K562 (cell line): Measurements from ENCODE around the gene C19orf12. TPM values are rescaled to one million over a fixed set of nuclear protein-coding genes. Genes with fewer than 3 reads are reported as not detected.

Experiments used
- ATAC-seq: fragments of 200-7000 bp; cut with Tn5 transposase; 3 replicates; pipeline ENCODE4 v1.9.1; 2020; ENCODE audit warnings: moderate library complexity
- BruUV-seq: library from RNA; stranded (reverse); fragments of 400-500 nt; replicated peaks from 2 replicates; lab custom pipeline; 2021; lab: Mats Ljungman, UMichigan
- CTCF ChIA-PET: fragments of 300-600 bp; formaldehyde crosslinking; extraction: SDS; loops from one replicate; lab custom pipeline; 2021; ENCODE audit warnings: low intra/inter-chr PET ratio; lab: Yijun Ruan, JAX
- POLR2A ChIA-PET: fragments of 300-600, 350-650 bp; sonication (Branson Sonifier 250); formaldehyde crosslinking; extraction: SDS; loops from one replicate; lab custom pipeline; 2021; ENCODE audit warnings: antibody characterized with exemption, inconsistent platforms; lab: Yijun Ruan, JAX
- DNase-seq, 4 experiments: peaks; one replicate each; pipeline versions ENCODE4 v3.0.0 to v3.0.0-alpha.2; 2011 to 2018; ENCODE audit warnings: low spot score in 3 of 4, mixed read lengths in 3 of 4; ENCODE audit errors: extremely low read depth in 1 of 4
- FAIRE-seq: peaks from 2 replicates; lab custom pipeline; 2011; peaks lifted over from hg19 to GRCh38; lab: Jason Lieb, UNC
- H2AFZ ChIP-seq: 2 replicates; pipeline ENCODE4 v1.6.0; 2011; ENCODE audit warnings: low read depth, low read length, control low read depth, inconsistent platforms
- H3K27ac ChIP-seq: fragments of 200-600 bp; 3 replicates; pipeline ENCODE4 v1.8.0; 2011; ENCODE audit warnings: low read depth, mild to moderate bottlenecking, control low read depth, inconsistent platforms, low read length, moderate library complexity, mixed read lengths; ENCODE audit errors: extremely low read depth
- H3K27me3 ChIP-seq, 2 experiments: fragments of 300-600 bp in 1 of 2; 2 replicates in 1 of 2; 3 replicates in 1 of 2; pipeline versions ENCODE4 v1.6.0 to v1.8.0; 2011; ENCODE audit warnings: inconsistent platforms in 2 of 2, low read length in 2 of 2, mild to moderate bottlenecking in 1 of 2, mixed read lengths in 1 of 2, moderate library complexity in 1 of 2; ENCODE audit not compliant: control insufficient read depth in 2 of 2, insufficient read depth in 2 of 2
- H3K36me3 ChIP-seq: fragments of 300-600 bp; 3 replicates; pipeline ENCODE4 v1.8.0; 2011; ENCODE audit warnings: mild to moderate bottlenecking, low read length, inconsistent platforms; ENCODE audit not compliant: control insufficient read depth, insufficient read depth
- H3K4me1 ChIP-seq, 2 experiments: fragments of 200-600 bp in 1 of 2; replicated peaks in 1 of 2; 2 replicates in 1 of 2; 3 replicates in 1 of 2; pipeline versions ENCODE4 v1.5.1 to v1.8.0; 2011; ENCODE audit warnings: inconsistent platforms in 2 of 2, low read length in 2 of 2, mild to moderate bottlenecking in 1 of 2, mixed read lengths in 1 of 2, moderate library complexity in 1 of 2; ENCODE audit not compliant: control insufficient read depth in 2 of 2, insufficient read depth in 2 of 2
- H3K4me2 ChIP-seq: 2 replicates; pipeline ENCODE4 v1.6.1; 2011; ENCODE audit warnings: low read length, control low read depth, inconsistent platforms, mixed read lengths; ENCODE audit not compliant: insufficient read depth
- H3K4me3 ChIP-seq: fragments of 200-600 bp; sonication (generic), shearing (Covaris generic); 2 replicates; pipeline ENCODE4 v1.5.1; 2016; ENCODE audit warnings: control low read depth, inconsistent platforms
- H3K79me2 ChIP-seq: fragments of 200-600 bp; 3 replicates; pipeline ENCODE4 v1.8.0; 2011; ENCODE audit warnings: low read length, inconsistent platforms; ENCODE audit not compliant: control insufficient read depth, insufficient read depth
- H3K9ac ChIP-seq, 2 experiments: 2 replicates each; pipeline versions ENCODE4 v1.6.0 to v1.6.1; 2011; ENCODE audit warnings: low read depth in 2 of 2, low read length in 2 of 2, control low read depth in 1 of 2, inconsistent platforms in 1 of 2, mild to moderate bottlenecking in 1 of 2, mixed read lengths in 1 of 2; ENCODE audit not compliant: insufficient read depth in 1 of 2
- H3K9me1 ChIP-seq: one replicate; pipeline ENCODE4 v1.6.0; 2011; ENCODE audit warnings: inconsistent platforms, mild to moderate bottlenecking, low read length, moderate library complexity; ENCODE audit not compliant: control insufficient read depth, insufficient read depth
- H3K9me3 ChIP-seq: replicated peaks from 2 replicates; pipeline ENCODE4 v1.5.1; 2011; ENCODE audit warnings: low read depth, low read length, inconsistent platforms; ENCODE audit not compliant: control insufficient read depth, insufficient read depth
- H4K20me1 ChIP-seq: replicated peaks from 2 replicates; pipeline ENCODE4 v1.6.1; 2011; ENCODE audit warnings: low read length, inconsistent platforms, mixed read lengths; ENCODE audit not compliant: control insufficient read depth, insufficient read depth
- MAFG ChIP-seq: fragments of 450-650 bp; conservative IDR thresholded peaks from 2 replicates; pipeline ENCODE4 v1.6.1; 2016; ENCODE audit warnings: missing genetic modification characterization, missing compliant biosample characterization
- XRCC3 ChIP-seq: fragments of 450-650 bp; IDR thresholded peaks from 2 replicates; pipeline ENCODE4 v1.6.1; 2017; ENCODE audit warnings: mild to moderate bottlenecking, moderate library complexity
- ZNF41 ChIP-seq: fragments of 250-450 bp; sonication (Bioruptor Pico); conservative IDR thresholded peaks from 2 replicates; pipeline ENCODE4 v1.4.0; 2020; ENCODE audit warnings: mild to moderate bottlenecking
- WGBS: fragments of 100-300 bp; shearing (Covaris generic); methylation state at CpG from one replicate; pipeline ENCODE4 v1.1.6; 2016; ENCODE audit warnings: low coverage, mixed read lengths; ENCODE audit not compliant: insufficient coverage; ENCODE audit errors: missing lambda C conversion rate; 5-methylcytosine and 5-hydroxymethylcytosine counted together
- in situ Hi-C: fragments of 300-500 bp; cut with MboI; formaldehyde crosslinking; loops from 4 replicates; pipeline ENCODE4 v1.15.0; 2018; ENCODE audit warnings: inconsistent platforms, mixed read lengths
- intact Hi-C: fragments of 100-400 bp; cut with micrococcal nuclease; formaldehyde crosslinking; loops from 2 replicates; pipeline ENCODE4 v1.14.2; 2022
- polyA plus RNA-seq, 8 experiments: library from polyadenylated mRNA; depleted of rRNA in 4 of 8; stranded (reverse) in 5 of 8; unstranded in 3 of 8; fragments of >200 nt; fragmentation: Nextera tagmentation in 2 of 8; fragmentation: Illumina TruSeq in 1 of 8; extraction: Ambion mirVana in 2 of 8; extraction: Trizol in 1 of 8; gene quantifications; 2 replicates each; pipeline versions ENCODE4 v1.2.1 to v1.2.3, GENCODE V29; 2011 to 2014; ENCODE audit warnings: inconsistent platforms in 1 of 8, missing spikeins in 1 of 8
- total RNA-seq, 7 experiments: library from RNA; depleted of rRNA in 6 of 7; stranded (reverse); fragments of >200 nt in 6 of 7; fragmentation: Illumina TruSeq in 2 of 7; extraction: Trizol in 2 of 7; gene quantifications; 2 replicates each; pipeline versions ENCODE4 v1.2.1 to v1.2.3, GENCODE V29; 2011 to 2021; ENCODE audit warnings: low replicate concordance in 1 of 7
- TF ChIP-seq, protein P1 (sequence below), 2 experiments: fragments of 450-650 bp; formaldehyde crosslinking in 1 of 2; IDR thresholded peaks; 2 replicates each; pipeline versions ENCODE4 v1.4.0 to v1.6.1; 2014 to 2020; ENCODE audit warnings: mild to moderate bottlenecking in 2 of 2, borderline replicate concordance in 1 of 2, low read depth in 1 of 2

Gene C19orf12
- total and polyA plus RNA-seq, 9 of the 15 experiments (the other 6 are each of a cell fraction or from before 2014, with no cell fraction given) = 1.9 to 14.5 (median 10.2) TPM

DNA sequence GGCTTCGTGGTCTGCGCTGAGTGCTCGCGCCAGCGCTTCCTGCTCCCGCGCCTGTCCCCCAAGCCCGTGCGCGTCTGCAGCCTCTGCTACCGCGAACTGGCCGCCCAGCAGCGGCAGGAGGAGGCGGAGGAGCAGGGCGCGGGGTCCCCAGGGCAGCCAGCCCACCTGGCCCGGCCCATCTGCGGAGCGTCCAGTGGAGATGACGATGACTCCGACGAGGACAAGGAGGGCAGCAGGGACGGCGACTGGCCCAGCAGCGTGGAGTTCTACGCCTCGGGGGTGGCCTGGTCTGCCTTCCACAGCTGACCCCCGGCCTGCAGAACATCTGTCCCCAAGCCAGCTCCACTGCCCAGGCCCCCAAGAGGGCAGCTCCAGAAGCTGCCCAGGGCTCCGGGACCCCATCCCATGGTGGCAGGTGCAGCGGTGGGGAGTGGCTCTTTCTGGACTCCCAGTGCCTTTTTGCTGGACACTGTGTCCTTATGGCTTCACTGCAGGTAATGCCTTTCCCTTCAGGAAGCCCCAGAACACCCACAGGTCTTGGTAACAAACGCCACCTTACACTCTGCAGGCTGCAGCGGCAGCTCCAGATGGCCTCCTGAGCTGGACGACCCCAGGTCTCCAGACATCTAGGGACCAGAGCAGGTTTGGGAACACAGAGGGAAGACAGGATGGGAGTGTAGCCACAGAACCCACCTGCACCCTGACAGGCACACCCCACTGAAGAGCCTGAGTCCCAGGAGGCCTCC lies 40.5 kb downstream of the C19orf12 start:
- no peak overlapping the region for H3K27ac ChIP-seq
- H3K4me1 ChIP-seq = peaks cover 16 to 47% of the 10 kb centered on the region in 2 experiments; a peak in 4 of 5 replicates
- H3K4me2 ChIP-seq = no peak overlapping the region
- ChIA-PET POLR2A (interaction anchor here (0.5 to 0.6 kb wide), 2 partner anchors 9 to 205 kb away, joined by 3 read pairs; no protein-coding TSS in a partner anchor), CTCF (no interaction called here)
- H3K27me3 ChIP-seq = no peaks in the 10 kb centered on the region
- no peaks in the 10 kb centered on the region for H3K9me1 ChIP-seq
- no peak overlapping the region for H2AFZ ChIP-seq
- WGBS = 93% methylated on average over 24 of the region's 34 CpGs
- no peak for TF ChIP-seq XRCC3
- TF ChIP-seq MAFG (tag) = no peak
- TF ChIP-seq, protein P1, sequence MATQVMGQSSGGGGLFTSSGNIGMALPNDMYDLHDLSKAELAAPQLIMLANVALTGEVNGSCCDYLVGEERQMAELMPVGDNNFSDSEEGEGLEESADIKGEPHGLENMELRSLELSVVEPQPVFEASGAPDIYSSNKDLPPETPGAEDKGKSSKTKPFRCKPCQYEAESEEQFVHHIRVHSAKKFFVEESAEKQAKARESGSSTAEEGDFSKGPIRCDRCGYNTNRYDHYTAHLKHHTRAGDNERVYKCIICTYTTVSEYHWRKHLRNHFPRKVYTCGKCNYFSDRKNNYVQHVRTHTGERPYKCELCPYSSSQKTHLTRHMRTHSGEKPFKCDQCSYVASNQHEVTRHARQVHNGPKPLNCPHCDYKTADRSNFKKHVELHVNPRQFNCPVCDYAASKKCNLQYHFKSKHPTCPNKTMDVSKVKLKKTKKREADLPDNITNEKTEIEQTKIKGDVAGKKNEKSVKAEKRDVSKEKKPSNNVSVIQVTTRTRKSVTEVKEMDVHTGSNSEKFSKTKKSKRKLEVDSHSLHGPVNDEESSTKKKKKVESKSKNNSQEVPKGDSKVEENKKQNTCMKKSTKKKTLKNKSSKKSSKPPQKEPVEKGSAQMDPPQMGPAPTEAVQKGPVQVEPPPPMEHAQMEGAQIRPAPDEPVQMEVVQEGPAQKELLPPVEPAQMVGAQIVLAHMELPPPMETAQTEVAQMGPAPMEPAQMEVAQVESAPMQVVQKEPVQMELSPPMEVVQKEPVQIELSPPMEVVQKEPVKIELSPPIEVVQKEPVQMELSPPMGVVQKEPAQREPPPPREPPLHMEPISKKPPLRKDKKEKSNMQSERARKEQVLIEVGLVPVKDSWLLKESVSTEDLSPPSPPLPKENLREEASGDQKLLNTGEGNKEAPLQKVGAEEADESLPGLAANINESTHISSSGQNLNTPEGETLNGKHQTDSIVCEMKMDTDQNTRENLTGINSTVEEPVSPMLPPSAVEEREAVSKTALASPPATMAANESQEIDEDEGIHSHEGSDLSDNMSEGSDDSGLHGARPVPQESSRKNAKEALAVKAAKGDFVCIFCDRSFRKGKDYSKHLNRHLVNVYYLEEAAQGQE (IDR thresholded peaks at IDR 0.05; ENCODE audit: borderline replicate concordance) = no peak
- TF ChIP-seq, protein P1 (CRISPR knock-in tag; IDR thresholded peaks at IDR 0.05; ENCODE audit: low read depth) = no peak
- no peak for TF ChIP-seq ZNF41 (CRISPR knock-in tag)
- H3K9ac ChIP-seq = no peak overlapping the region
- intact Hi-C loops = no loop called here
- no peak overlapping the region for H3K4me3 ChIP-seq
- FAIRE-seq (no peak), ATAC-seq (no peak), DNase-seq (no peak)
- H3K79me2 ChIP-seq = peaks cover 32% of the 10 kb centered on the region
- in situ Hi-C loops = no loop called here
- no TSS peak for BruUV-seq
- 0 out of 2 replicates have a peak, but pooled peaks cover 4% of the 10 kb centered on the region for H4K20me1 ChIP-seq
- peaks cover 47% of the 10 kb centered on the region; the same call in 2 of the 3 replicates for H3K36me3 ChIP-seq
- no peaks in the 10 kb centered on the region for H3K9me3 ChIP-seq
